GM21737 (cell line): Measurements from ENCODE around the gene EMILIN2.
"Not testable (repeated sequence)": the region's sequence is repeated elsewhere in the genome, so short reads cannot be mapped to it uniquely, and the experiment has no call there.

Source experiments
- ATAC-seq: cut with Tn5 transposase; IDR thresholded peaks from one replicate; pipeline ENCODE4 v1.9.1; 2021; ENCODE audit warnings: mild to moderate bottlenecking, moderate library complexity; ENCODE audit not compliant: unreplicated experiment

The EMILIN2 gene

DNA sequence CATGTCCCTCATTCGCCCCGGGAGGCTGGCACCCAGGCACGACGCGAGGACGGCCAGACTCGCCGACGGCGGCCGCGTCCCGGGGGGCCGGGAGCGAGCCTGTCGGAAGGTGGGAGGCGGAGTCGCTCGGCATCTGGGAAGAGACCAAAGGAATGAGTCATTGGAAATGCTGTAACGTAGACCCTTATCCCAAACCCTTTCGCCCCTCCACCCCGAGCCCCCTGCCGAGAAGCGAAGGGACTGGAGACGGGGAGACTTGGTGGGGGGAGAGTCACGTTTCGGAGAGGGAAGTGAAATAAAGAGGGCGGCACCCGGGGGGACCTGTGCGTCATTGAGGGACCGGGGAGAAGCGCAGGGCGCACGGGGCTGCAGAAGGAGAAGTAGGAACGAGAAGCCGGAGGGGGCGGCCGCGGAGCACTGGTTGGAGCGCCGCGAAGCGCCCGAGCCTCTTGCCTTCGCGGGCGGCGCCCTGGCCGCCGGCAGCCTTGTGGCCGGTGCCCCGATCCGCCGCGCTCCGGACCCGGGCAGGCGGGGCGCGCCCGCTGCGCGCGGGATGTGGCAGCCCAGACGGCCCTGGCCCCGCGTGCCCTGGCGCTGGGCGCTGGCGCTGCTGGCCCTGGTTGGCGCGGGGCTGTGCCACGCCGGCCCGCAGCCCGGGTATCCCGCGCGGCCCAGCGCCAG, at the start of gene EMILIN2:
TSS of gene EMILIN2 (plus strand) at position 371 of the 681 bp plus-strand sequence. CDS start at position 554, 183 bp downstream.
- peak; percentile 47 for ATAC-seq

- peak; percentile 58 for ATAC-seq
Observed at GRCh38 chr18:2797951-2798350, 48.9 kb upstream of the EMILIN2 start.

DNA sequence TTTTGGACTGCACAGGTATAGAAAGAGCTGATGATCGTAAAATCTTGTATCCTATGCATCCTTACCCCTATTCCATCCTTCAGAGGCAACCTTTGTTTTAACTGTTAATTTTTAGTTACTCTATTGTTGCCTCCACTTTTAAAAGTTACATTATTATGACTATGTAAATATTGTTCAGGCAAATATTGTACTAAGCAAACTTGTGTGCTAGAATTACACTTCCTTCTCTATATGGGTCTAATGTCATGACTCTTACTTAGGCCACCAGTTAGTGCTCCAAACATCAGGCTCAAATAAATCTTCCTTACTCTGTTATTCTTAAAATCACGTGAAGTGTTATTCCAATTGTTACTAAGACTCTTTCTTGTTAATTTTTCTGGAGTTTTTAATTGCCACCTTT, 47.4 kb upstream of the EMILIN2 start:
- no peak for ATAC-seq

DNA sequence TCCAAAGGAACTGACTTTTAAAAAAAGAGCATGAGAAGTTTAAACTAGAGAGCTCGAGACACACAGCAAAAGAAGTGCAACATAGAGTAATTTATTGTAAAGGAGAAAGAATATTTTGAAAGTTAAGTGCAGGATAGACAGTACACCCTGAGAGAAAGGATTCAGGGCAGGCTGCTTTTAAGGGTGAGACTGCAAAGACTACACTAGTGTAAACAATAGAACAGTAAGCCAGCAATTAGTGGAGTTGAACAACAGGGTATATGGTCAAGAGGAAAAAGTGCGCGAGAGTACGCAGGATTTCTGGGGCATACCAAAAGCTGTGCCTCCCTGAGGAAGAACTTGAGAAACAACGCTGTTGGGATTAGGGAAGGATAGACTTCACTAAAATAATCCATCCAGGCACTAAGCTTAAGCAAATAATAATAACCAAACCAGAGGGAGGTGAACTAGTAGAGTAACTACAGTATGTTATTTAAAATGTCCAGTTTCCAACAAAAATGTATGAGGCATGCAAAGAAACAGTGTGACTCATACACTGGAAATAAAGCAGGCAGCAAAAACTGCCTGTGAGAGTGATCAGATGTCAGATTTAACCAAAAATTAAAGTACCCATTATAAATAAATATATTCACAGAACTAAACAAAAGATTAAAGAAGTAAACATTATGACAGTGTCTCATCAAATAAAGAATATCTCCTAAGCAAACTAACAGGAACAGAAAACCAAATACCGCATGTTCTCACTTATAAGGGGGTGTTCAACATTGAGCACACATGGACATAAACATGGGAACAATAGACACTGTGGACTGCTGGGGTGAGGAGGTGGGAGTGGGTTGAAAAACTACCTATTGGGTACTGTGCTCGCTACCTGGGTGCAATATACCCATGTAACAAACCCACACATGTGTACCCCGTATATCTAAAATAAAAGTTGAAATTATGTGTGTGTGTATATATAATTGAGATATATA, 40.5 kb upstream of the EMILIN2 start:
- no peak for ATAC-seq

DNA sequence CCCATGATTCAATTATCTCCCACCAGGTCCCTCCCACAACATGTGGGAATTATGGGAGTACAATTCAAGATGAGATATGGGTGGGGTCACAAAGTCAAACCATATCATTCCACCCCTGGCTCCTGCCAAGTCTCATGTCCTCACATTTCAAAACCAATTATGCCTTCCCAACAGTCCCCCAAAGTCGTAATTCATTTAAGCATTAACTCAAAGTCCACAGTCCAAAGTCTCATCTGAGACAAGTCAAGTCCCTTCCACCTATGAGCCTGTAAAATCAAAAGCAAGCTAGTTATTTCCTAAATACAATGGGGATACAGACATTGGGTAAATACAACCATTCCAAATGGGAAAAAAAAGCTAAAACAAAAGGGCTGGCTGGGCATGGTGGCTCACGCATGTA, 38.2 kb upstream of the EMILIN2 start:
- ATAC-seq: not testable (repeated sequence)

DNA sequence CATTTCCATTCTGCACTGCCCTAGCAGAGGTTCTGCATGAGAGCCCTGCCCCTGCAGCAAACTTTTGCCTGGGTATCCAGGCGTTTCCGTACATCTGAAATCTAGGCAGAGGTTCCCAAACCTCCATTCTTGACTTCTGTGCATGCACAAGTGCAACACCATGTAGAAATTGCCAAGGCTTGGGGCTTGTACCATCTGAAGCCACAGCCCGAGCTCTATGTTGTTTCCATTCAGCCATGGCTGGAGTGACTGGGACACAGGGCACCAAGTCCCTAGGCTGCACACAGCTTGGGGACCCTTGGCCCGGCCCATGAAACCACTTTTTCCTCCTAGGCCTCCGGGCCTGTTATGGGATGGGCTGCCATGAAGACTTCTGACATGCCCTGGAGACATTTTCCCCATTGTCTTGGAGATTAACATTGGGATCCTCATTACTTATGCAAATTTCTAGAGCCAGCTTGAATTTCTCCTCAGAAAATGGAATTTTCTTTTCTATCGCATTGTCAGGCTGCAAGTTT, 37.1 kb upstream of the EMILIN2 start:
- ATAC-seq: not testable (repeated sequence)

GRCh38 chr18:2811416-2811815, 35.4 kb upstream of the EMILIN2 start:
- no peak for ATAC-seq

DNA sequence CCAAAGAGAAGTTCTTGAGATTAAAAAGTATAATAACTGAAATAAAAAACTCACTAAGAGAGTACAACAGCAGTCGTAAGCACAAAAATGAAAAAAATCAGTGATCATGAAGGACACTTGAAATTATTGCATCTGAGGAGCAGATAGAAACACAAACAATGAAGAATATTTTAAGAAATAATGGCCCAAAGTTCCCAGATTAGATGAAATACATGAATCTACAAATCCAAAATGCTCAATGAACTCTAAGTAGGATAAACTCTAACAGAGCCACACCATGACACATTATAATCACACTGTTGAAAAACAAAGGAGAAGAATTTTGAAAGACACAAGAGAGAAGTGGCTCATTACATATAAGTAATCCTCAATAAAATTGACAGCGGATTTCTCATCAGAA, 31.9 kb upstream of the EMILIN2 start:
- no peak for ATAC-seq

DNA sequence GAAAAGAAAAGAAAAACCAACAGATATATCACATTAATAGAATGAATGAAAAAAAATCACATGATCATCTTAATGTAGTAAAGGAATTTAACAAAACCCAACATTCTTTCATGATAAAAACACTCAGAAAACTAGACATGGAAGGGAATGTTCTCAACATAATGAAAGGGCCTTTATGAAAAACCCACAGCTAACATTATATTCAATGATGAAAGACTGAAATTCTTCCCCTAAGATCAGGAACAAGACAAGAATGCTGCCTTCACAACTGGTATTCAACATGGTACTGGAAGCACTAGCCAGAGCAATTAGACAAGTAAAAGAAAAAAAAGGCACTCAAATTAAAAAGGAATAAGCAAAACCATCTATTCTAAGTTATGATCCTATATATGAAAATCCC, 28.5 kb upstream of the EMILIN2 start:
- ATAC-seq: no peak

GRCh38 chr18:2821695-2822094, 25.1 kb upstream of the EMILIN2 start:
- ATAC-seq: no peak

GRCh38 chr18:2822213-2822921, 24.4 kb upstream of the EMILIN2 start:
- ATAC-seq: no peak

- ATAC-seq: no peak
Observed at GRCh38 chr18:2823202-2823601, 23.6 kb upstream of the EMILIN2 start.

- ATAC-seq: no peak
Observed at GRCh38 chr18:2823966-2824365, 22.8 kb upstream of the EMILIN2 start.

DNA sequence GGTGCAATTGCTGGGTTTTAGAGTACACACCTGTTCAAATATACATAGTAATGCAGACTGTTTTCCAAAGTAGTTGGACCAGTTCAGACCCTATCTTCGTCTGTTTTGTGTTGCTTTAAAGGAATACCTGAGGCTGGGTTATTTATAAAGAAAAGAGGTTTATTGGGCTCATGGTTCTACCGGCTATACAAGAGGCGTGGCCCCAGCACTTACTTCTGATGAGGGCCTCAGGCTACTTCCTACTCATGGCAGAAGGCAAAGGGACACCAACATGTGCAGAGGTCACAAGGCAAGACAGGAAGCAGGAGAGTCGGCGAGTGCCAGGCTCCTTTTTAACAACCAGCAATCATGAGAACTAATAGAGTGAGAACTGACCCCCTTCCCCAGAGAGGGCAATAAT, 21.9 kb upstream of the EMILIN2 start:
- ATAC-seq: no peak

DNA sequence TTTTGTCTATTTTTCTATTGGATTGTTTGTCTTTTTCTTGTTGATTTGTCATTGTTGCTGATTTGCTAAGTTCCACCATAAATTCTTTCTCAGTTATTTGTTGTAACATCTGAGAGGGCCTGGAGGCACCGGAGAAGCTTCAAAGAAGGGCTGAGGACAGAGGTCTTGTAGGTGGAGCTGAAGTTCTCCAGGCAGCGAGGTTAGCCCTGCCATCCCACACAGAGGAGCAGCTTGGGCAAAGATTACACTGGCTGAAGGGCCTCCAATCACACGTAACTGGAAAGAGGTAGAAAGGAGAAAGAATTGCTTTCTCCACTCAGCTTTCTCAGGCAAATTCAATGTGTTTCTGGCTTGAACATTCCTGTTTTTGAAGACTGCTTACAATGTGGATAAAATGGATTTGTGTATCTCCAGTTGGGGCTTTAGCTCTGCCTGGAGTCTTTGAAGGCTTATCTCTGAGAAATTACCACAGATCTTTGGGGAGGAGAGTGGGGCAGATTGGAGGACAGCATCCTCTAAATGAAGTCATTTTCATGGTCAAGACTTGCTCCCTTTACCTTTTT, 21.1 kb upstream of the EMILIN2 start:
- no peak for ATAC-seq

- ATAC-seq: no peak
Observed at GRCh38 chr18:2826581-2826980, 20.2 kb upstream of the EMILIN2 start.

DNA sequence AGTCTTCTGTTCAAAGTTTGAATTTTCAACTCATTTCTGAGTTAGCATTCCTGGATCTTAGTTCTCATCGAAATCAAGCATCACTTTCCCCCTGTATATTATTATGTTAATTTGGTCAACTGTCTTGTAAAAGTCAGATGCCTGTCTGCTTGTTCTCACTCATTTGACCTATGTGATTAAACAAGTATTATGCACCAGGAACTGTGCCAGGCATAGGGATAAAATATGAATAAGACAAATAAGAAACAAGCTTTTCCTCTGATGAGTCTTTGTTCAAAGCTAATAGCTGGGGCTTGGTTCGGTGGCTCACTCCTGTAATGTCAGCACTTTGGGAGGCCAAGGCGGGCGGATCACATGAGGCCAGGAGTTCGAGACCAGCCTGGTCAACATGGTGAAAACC, 19.7 kb upstream of the EMILIN2 start:
- ATAC-seq: no peak

- ATAC-seq: not testable (repeated sequence)
Observed at GRCh38 chr18:2836118-2836517, 10.7 kb upstream of the EMILIN2 start.

GRCh38 chr18:2837290-2837689, 9.5 kb upstream of the EMILIN2 start:
- ATAC-seq: not testable (repeated sequence)

- no peak for ATAC-seq
Observed at GRCh38 chr18:2839202-2839601, 7.6 kb upstream of the EMILIN2 start.

DNA sequence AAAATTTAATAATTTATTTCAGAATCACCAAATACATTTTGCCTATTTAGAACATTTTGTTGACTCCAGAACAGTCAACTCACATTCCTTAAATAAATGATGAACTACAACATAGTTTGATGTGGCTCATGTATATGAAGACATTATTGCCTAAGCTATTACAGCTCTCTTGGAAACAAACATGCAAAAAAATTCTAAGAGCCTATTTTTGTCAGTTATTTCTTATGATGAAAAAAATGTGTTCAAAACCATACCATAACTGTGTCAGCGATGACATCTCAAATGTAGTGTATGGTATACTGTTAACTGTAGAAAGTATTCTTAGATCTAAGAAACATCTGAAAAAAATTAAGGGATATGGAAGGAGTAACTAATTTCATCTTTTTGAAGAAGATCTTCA, 6.3 kb upstream of the EMILIN2 start:
- no peak for ATAC-seq
